ENCODE data around the gene BIRC2.
"Not testable (repeated sequence)": the region's sequence is repeated elsewhere in the genome, so short reads cannot be mapped to it uniquely, and the experiment has no call there.

BIRC2 gene

DNA sequence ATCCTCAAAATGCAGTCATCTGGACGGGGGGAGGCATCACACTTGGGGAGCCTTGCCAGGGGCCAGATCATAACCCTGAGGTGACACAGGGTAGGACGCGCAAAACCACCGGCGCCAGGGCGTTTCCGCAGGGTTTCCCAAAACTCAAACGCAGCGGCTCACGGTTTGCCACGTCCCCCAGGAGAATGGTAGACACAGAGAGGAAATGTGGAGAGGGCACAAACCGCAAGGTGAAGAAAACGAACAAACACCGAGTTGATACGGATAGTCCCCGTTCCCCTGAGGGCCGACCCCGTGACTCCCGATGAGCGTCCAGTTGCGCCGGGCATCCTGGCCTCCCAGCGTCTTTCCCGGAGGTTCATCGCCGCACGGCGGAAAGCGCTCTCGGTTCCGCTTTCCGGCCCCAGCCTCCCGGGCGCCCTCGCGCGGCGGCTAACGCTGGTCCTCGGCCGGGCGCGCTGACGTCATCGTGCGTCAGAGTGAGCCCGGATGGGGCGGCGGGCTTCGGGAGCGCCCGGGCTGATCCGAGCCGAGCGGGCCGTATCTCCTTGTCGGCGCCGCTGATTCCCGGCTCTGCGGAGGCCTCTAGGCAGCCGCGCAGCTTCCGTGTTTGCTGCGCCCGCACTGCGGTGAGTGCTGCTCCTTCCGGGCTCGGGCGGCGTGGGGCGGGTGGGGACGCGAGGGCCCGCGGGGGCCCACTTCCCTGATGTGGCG is at the start of gene BIRC2:
Gene BIRC2 (plus strand): TSS at position 467 of the 714 bp plus-strand sequence. CDS start 2,641 bp downstream, outside the sequence.
- DNase-seq (ENCODE audit: low spot score): peak; percentile 87
- in situ Hi-C loops (cut with MboI; ENCODE audit: low pct_unique_long_range_greater_than_20kb, low sequenced_read_pairs, unreplicated experiment): no loop called here
- TF ChIP-seq, protein P1, sequence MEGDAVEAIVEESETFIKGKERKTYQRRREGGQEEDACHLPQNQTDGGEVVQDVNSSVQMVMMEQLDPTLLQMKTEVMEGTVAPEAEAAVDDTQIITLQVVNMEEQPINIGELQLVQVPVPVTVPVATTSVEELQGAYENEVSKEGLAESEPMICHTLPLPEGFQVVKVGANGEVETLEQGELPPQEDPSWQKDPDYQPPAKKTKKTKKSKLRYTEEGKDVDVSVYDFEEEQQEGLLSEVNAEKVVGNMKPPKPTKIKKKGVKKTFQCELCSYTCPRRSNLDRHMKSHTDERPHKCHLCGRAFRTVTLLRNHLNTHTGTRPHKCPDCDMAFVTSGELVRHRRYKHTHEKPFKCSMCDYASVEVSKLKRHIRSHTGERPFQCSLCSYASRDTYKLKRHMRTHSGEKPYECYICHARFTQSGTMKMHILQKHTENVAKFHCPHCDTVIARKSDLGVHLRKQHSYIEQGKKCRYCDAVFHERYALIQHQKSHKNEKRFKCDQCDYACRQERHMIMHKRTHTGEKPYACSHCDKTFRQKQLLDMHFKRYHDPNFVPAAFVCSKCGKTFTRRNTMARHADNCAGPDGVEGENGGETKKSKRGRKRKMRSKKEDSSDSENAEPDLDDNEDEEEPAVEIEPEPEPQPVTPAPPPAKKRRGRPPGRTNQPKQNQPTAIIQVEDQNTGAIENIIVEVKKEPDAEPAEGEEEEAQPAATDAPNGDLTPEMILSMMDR (IDR thresholded peaks at IDR 0.05; ENCODE audit: extremely low read depth, insufficient read depth, missing control alignments): peak; percentile 93

DNA sequence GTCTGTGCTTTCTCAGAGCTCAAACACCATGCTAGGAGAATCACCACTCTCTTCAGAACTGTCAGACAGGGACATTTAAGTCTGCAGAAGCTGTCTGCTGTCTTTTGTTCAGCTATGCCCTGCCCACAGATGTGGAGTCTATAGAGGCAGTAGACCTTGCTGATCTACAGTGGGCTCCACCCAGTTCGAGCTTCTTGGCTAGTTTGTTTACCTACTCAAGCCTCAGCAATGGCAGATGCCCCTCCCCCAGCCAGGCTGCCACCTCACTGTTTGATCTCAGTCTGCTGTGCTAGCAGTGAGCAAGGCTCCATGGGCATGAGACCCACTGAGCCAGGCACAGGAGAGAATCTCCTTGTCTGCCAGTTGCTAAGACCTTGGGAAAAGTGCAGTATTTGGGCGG is 46.2 kb upstream of the BIRC2 start:
- DNase-seq (ENCODE audit: low spot score); in situ Hi-C loops (cut with MboI; ENCODE audit: low pct_unique_long_range_greater_than_20kb, low sequenced_read_pairs, unreplicated experiment): not testable (repeated sequence)

DNA sequence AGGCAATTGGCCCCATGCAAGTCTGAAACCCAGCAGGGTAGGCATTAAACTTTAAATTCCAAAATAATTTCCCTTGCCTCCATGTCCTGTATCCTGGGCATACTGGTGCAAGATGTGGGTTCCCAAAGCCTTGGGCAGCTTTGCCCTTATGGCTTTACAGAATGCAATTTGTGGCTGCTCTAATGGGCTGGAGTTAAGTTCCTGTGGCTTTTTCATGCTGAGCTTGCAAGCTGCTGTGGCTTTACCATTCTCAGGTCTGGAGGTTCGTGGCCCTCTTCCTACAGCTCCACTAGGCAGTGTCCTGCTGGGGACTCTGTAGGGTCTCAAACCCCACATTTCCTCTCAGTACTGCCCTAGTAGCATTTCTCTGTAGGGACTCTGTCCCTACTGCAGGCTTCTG is 44.8 kb upstream of the BIRC2 start:
- TF ChIP-seq, protein P1 (IDR thresholded peaks at IDR 0.05; ENCODE audit: extremely low read depth, insufficient read depth, missing control alignments): no peak
- in situ Hi-C loops (cut with MboI; ENCODE audit: low pct_unique_long_range_greater_than_20kb, low sequenced_read_pairs, unreplicated experiment): no loop called here
- DNase-seq (ENCODE audit: low spot score): no peak

DNA sequence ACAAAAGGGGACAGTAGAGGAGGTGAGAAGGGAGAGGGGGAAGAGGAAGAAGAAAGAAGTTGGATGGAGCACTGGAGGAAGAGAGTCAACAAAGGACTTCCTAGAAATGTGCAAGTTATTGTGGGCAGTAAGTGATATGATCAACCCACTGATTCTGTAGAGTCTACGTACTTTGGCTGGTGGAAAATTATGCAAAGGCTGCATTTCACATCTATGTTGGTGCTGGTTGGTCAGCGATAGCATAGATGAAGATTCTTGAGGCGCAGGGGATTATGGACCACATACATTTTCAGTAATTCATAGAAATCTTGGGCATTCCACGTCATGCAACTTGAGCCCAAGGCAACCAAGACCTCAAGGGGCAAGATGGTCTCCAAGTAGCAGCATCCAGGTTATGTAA is 42.3 kb upstream of the BIRC2 start:
- TF ChIP-seq, protein P1 (IDR thresholded peaks at IDR 0.05; ENCODE audit: extremely low read depth, insufficient read depth, missing control alignments): no peak
- in situ Hi-C loops (cut with MboI; ENCODE audit: low pct_unique_long_range_greater_than_20kb, low sequenced_read_pairs, unreplicated experiment): no loop called here
- DNase-seq (ENCODE audit: low spot score): no peak

DNA sequence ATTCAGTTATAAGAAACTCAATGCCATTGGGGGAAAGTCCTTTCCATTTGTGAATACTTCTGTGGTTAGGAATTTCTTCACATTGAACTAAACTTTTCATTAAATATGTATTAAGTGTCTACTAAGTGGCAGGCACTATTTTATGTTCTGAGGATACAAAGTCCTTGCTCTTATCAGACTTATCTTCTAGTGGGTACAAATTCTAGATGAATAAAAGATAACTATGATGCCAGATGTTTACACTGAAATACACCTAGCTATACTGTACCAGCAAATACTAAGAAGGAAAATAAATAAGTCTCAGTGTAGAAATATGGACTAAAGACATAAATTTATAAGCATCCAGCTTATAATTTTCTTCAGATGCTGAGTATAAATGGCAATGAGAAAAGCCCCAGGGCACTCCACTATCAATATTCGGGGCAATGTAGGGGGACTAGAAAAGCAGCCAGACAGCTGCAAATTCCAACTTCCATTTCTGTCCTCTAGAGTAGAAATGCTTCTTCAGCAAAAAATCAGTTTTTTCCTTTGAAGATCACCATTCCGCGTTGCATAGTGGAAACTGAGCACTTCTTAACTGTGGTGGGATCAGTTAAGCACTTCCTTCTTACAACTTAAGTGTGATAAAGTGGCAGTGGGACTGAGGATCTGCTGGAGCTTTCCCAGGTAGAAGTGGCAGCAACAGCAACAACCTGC is 41.5 kb upstream of the BIRC2 start:
- in situ Hi-C loops (cut with MboI; ENCODE audit: low pct_unique_long_range_greater_than_20kb, low sequenced_read_pairs, unreplicated experiment): no loop called here
- TF ChIP-seq, protein P1 (IDR thresholded peaks at IDR 0.05; ENCODE audit: extremely low read depth, insufficient read depth, missing control alignments): no peak
- DNase-seq (ENCODE audit: low spot score): no peak

DNA sequence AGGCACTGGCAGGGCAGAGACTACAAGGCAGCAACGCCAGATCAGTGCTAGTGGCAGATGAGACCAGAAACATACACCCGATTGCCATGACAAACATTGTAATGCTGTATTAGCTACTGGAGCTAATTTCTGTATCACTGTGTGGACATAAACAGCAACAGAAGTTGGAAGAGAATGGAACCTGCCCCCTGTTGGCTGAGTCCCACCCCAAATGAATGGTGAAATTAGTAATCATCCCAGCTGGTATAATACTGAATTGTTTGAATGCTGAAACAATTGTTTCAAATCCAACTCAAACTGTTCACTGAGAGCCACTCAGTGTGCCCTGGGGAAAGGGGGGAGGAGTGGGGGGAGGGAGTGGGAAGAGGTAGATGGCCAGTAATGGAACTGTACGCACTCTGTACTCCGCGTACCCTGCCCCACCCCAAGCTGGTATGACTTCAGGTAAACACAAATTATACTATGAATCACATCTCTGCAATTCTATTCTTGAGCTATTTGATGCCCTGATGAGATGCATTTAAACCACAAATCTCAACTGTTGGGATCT is 40.9 kb upstream of the BIRC2 start:
- no peak for DNase-seq (ENCODE audit: low spot score)
- TF ChIP-seq, protein P1 (IDR thresholded peaks at IDR 0.05; ENCODE audit: extremely low read depth, insufficient read depth, missing control alignments): no peak
- in situ Hi-C loops (cut with MboI; ENCODE audit: low pct_unique_long_range_greater_than_20kb, low sequenced_read_pairs, unreplicated experiment): no loop called here
